ENCODE results near the gene PLK3. TPM values are rescaled to one million over a fixed set of nuclear protein-coding genes. Genes with fewer than 3 reads are reported as not detected.
"Not testable (repeated sequence)": the region's sequence is repeated elsewhere in the genome, so short reads cannot be mapped to it uniquely, and the experiment has no call there.

The PLK3 gene
- total RNA-seq, 1 donor = 44.0 TPM

- TF ChIP-seq, protein P1, sequence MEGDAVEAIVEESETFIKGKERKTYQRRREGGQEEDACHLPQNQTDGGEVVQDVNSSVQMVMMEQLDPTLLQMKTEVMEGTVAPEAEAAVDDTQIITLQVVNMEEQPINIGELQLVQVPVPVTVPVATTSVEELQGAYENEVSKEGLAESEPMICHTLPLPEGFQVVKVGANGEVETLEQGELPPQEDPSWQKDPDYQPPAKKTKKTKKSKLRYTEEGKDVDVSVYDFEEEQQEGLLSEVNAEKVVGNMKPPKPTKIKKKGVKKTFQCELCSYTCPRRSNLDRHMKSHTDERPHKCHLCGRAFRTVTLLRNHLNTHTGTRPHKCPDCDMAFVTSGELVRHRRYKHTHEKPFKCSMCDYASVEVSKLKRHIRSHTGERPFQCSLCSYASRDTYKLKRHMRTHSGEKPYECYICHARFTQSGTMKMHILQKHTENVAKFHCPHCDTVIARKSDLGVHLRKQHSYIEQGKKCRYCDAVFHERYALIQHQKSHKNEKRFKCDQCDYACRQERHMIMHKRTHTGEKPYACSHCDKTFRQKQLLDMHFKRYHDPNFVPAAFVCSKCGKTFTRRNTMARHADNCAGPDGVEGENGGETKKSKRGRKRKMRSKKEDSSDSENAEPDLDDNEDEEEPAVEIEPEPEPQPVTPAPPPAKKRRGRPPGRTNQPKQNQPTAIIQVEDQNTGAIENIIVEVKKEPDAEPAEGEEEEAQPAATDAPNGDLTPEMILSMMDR (IDR thresholded peaks at IDR 0.05; ENCODE audit: insufficient read depth, low read depth, low read length) = no peak
- H3K4me3 ChIP-seq (ENCODE audit: low read depth, low read length) = peak overlapping the region; percentile 6
- DNase-seq (ENCODE audit: low read depth) = no peak
These were observed 11.1 kb downstream of the PLK3 start for GRCh38 chr1:44811234-44811633.

GRCh38 chr1:44812822-44813543, 12.8 kb downstream of the PLK3 start:
- H3K4me3 ChIP-seq (ENCODE audit: low read depth, low read length) = no peak overlapping the region
- TF ChIP-seq, protein P1 (IDR thresholded peaks at IDR 0.05; ENCODE audit: insufficient read depth, low read depth, low read length) = no peak
- no peak for DNase-seq (ENCODE audit: low read depth)

GRCh38 chr1:44815926-44816325, 15.7 kb downstream of the PLK3 start:
- not testable (repeated sequence) for DNase-seq (ENCODE audit: low read depth); H3K4me3 ChIP-seq (ENCODE audit: low read depth, low read length)

GRCh38 chr1:44817307-44817706, 17.1 kb downstream of the PLK3 start:
- DNase-seq (ENCODE audit: low read depth) = no peak
- TF ChIP-seq, protein P1 (IDR thresholded peaks at IDR 0.05; ENCODE audit: insufficient read depth, low read depth, low read length) = no peak
- no peak overlapping the region for H3K4me3 ChIP-seq (ENCODE audit: low read depth, low read length)

DNA sequence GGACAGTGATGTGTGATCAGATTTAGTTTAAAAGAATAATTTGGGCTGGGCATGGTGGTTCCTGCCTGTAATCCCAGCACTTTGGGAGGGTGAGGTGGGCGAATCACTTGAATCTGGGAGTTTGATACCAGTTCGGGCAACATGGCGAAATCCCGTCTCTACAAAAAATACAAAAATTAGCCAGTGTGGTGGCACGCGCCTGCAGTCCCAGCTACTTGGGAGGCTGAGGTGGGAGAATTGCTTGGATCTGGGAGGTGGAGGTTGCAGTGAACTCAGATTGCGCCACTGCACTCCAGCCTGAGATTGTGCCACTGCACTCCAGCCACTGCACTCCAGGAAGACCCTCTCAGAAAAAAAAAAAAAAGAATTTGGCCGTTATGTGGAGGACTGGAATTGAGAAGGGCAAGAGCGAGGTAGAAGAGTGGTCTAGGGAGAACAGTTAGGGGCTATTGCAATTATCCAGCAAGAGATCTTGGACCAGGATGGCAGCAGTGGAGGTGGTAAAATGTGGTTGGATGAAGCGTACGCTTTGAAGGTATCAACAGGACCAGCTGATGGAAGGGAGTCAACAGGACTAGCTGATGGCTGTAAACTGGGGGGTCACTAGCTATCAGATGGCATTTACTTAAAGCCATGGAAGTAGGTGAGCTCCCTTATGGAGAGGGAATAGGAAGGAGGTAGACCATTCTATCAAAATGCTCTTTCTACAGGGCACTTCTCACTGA, 17.8 kb downstream of the PLK3 start:
- no peak for DNase-seq (ENCODE audit: low read depth)
- TF ChIP-seq, protein P1 (IDR thresholded peaks at IDR 0.05; ENCODE audit: insufficient read depth, low read depth, low read length) = no peak

GRCh38 chr1:44819196-44819607, 19.0 kb downstream of the PLK3 start:
- peak overlapping the region; percentile 51 for H3K4me3 ChIP-seq (ENCODE audit: low read depth, low read length)
- DNase-seq (ENCODE audit: low read depth) = peak; percentile 84
- TF ChIP-seq, protein P1 (IDR thresholded peaks at IDR 0.05; ENCODE audit: insufficient read depth, low read depth, low read length) = no peak

More for the DNA sequence above, 17.8 kb downstream of the PLK3 start:
- no peak overlapping the region for H3K4me3 ChIP-seq (ENCODE audit: low read depth, low read length)

DNA sequence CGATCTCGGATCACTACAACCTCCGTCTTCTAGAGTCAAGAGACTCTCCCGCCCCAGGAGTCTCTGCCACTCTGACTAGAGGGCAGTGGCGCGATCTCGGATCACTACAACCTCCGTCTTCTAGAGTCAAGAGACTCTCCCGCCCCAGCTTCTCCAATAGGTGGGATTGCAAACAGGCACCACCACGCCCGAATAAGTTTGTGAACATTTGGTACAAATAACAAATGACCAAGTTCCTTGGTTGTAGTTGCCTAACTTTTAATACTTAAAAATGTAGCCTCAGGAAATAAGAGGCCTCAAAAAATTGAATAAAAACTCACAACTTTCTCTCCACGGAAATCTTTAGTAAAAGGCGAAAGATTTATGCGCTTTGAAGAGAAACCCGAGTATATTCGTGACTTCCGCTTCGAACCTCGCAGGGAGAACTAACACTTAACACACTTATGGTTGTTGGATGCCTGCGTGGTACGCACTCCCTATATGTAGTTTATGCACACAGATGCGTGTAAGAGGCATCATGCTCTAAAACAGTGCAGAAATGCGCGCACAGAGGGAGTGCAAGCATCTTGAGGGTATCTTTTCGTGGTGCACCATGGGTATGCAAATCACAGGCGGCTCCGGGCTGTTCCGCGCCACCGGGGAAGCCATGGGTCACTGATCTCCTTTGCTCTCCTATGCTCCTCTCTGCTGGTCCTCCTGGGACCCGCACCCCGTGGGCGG, 19.6 kb downstream of the PLK3 start:
- DNase-seq (ENCODE audit: low read depth) = peak; percentile 96
- TF ChIP-seq, protein P1 (IDR thresholded peaks at IDR 0.05; ENCODE audit: insufficient read depth, low read depth, low read length) = peak; percentile 6
- peak overlapping the region; percentile 65 for H3K4me3 ChIP-seq (ENCODE audit: low read depth, low read length)

Measured in fibroblast of villous mesenchyme (primary cell).